Astrocyte (in vitro differentiated cells and primary cell): Measurements from ENCODE around the gene NCF2. TPM values are rescaled to one million over a fixed set of nuclear protein-coding genes. Genes with fewer than 3 reads are reported as not detected.

Experiments
- DNase-seq: peaks from one replicate; pipeline ENCODE4 v3.0.0-alpha.2; 2010; ENCODE audit warnings: low read depth
- FAIRE-seq: peaks from 2 replicates; lab custom pipeline; 2011; peaks lifted over from hg19 to GRCh38; lab: Jason Lieb, UNC
- H2AFZ ChIP-seq: 2 replicates; pipeline ENCODE4 v1.6.0; 2012; ENCODE audit warnings: low read depth, low read length, inconsistent platforms
- H3K27ac ChIP-seq: 2 replicates; pipeline ENCODE4 v1.5.1; 2011; ENCODE audit warnings: low read depth, low read length, inconsistent platforms
- H3K27me3 ChIP-seq: 2 replicates; pipeline ENCODE4 v1.6.0; 2011; ENCODE audit warnings: low read length, inconsistent platforms; ENCODE audit not compliant: insufficient read depth
- H3K36me3 ChIP-seq: 2 replicates; pipeline ENCODE4 v1.5.1; 2011; ENCODE audit warnings: low read length, inconsistent platforms; ENCODE audit not compliant: insufficient read depth
- H3K4me1 ChIP-seq: 2 replicates; pipeline ENCODE4 v1.5.1; 2011; ENCODE audit warnings: low read length, inconsistent platforms; ENCODE audit not compliant: insufficient read depth
- H3K4me2 ChIP-seq: 2 replicates; pipeline ENCODE4 v1.6.0; 2012; ENCODE audit warnings: low read length, inconsistent platforms
- H3K4me3 ChIP-seq: 2 replicates; pipeline ENCODE4 v1.5.1; 2011; ENCODE audit warnings: low read depth, mild to moderate bottlenecking, low read length, inconsistent platforms; ENCODE audit not compliant: insufficient read depth
- H3K79me2 ChIP-seq: 2 replicates; pipeline ENCODE4 v1.6.0; 2012; ENCODE audit warnings: mild to moderate bottlenecking, low read length, inconsistent platforms; ENCODE audit not compliant: insufficient read depth
- H3K9ac ChIP-seq: 2 replicates; pipeline ENCODE4 v1.6.0; 2012; ENCODE audit warnings: mild to moderate bottlenecking, low read length, inconsistent platforms
- H3K9me3 ChIP-seq: 2 replicates; pipeline ENCODE4 v1.5.1; 2012; ENCODE audit warnings: low read depth, mild to moderate bottlenecking, low read length, inconsistent platforms; ENCODE audit not compliant: insufficient read depth
- H4K20me1 ChIP-seq: 2 replicates; pipeline ENCODE4 v1.6.0; 2012; ENCODE audit warnings: low read length, inconsistent platforms; ENCODE audit not compliant: insufficient read depth
- H3K27ac Mint-ChIP-seq: one replicate; pipeline ENCODE4 v1.8.0; 2021; ENCODE audit warnings: mild to moderate bottlenecking, mixed read lengths; ENCODE audit not compliant: unreplicated experiment
- H3K27me3 Mint-ChIP-seq: one replicate; pipeline ENCODE4 v1.8.0; 2021; ENCODE audit warnings: low read depth, mixed read lengths; ENCODE audit not compliant: unreplicated experiment
- H3K36me3 Mint-ChIP-seq: one replicate; pipeline ENCODE4 v1.8.0; 2021; ENCODE audit warnings: low read depth, mixed read lengths; ENCODE audit not compliant: unreplicated experiment
- H3K4me1 Mint-ChIP-seq: one replicate; pipeline ENCODE4 v1.8.0; 2021; ENCODE audit warnings: low read depth, mixed read lengths; ENCODE audit not compliant: unreplicated experiment
- H3K4me3 Mint-ChIP-seq: one replicate; pipeline ENCODE4 v1.8.0; 2021; ENCODE audit warnings: mild to moderate bottlenecking, moderate library complexity, mixed read lengths; ENCODE audit not compliant: unreplicated experiment
- H3K9me3 Mint-ChIP-seq: one replicate; pipeline ENCODE4 v1.8.0; 2021; ENCODE audit warnings: mild to moderate bottlenecking, mixed read lengths; ENCODE audit not compliant: unreplicated experiment
- EZH2 ChIP-seq: IDR thresholded peaks from 2 replicates; pipeline ENCODE4 v1.6.1; 2012; ENCODE audit warnings: mild to moderate bottlenecking, low read length, inconsistent platforms; ENCODE audit not compliant: insufficient read depth
- total RNA-seq: library from RNA; stranded (reverse); gene quantifications from 2 replicates; pipeline ENCODE4 v1.2.1, GENCODE V29; 2021
- TF ChIP-seq, protein P1 (sequence below): IDR thresholded peaks from 2 replicates; pipeline ENCODE4 v1.5.1; 2011; ENCODE audit warnings: low read depth, mild to moderate bottlenecking, inconsistent platforms, low read length, moderate library complexity; ENCODE audit not compliant: insufficient read depth

The NCF2 gene
- total RNA-seq, 1 donor from 2014 or later: 4.3 TPM

DNA sequence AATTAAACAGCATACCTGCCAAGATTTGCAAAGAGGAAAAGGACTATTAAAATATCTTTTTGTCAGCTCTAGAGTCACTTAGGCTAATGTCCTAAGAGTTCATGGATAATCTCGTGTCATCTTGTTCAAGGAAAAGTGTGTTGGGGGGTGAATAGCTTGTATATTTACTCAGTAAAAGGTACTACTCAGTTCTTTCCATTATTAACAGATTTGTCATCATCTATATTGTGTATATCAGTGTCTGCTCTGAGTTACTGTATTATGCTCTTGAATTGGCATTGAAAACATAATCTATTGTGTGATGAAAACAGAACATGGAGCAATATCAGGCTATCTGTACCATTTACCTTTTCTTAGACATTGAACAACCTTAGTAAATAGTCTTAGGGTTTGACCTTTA, 76.0 kb downstream of the NCF2 start:
- Histone ChIP-seq H3K27me3 (no peaks in the 10 kb centered on the region), H3K4me1 (peaks cover 6% of the 10 kb centered on the region), H4K20me1 (peaks cover 10% of the 10 kb centered on the region), H2AFZ (no peak overlapping the region), H3K4me3 (no peak overlapping the region), H3K9ac (no peak overlapping the region), H3K36me3 (peaks cover 5% of the 10 kb centered on the region), H3K9me3 (no peaks in the 10 kb centered on the region), H3K4me2 (peak overlapping the region; percentile 70), H3K27ac (peak overlapping the region; percentile 38), H3K79me2 (peaks cover 23% of the 10 kb centered on the region)
- no peak for TF ChIP-seq EZH2
- TF ChIP-seq, protein P1, sequence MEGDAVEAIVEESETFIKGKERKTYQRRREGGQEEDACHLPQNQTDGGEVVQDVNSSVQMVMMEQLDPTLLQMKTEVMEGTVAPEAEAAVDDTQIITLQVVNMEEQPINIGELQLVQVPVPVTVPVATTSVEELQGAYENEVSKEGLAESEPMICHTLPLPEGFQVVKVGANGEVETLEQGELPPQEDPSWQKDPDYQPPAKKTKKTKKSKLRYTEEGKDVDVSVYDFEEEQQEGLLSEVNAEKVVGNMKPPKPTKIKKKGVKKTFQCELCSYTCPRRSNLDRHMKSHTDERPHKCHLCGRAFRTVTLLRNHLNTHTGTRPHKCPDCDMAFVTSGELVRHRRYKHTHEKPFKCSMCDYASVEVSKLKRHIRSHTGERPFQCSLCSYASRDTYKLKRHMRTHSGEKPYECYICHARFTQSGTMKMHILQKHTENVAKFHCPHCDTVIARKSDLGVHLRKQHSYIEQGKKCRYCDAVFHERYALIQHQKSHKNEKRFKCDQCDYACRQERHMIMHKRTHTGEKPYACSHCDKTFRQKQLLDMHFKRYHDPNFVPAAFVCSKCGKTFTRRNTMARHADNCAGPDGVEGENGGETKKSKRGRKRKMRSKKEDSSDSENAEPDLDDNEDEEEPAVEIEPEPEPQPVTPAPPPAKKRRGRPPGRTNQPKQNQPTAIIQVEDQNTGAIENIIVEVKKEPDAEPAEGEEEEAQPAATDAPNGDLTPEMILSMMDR: no peak
- H3K27ac Mint-ChIP-seq: no peak overlapping the region
- H3K27me3 Mint-ChIP-seq: no peaks in the 10 kb centered on the region
- DNase-seq: no peak
- peaks cover 9% of the 10 kb centered on the region for H3K4me1 Mint-ChIP-seq
- no peaks in the 10 kb centered on the region for H3K9me3 Mint-ChIP-seq
- no peak overlapping the region for H3K4me3 Mint-ChIP-seq
- no peaks in the 10 kb centered on the region for H3K36me3 Mint-ChIP-seq
- FAIRE-seq: no peak

DNA sequence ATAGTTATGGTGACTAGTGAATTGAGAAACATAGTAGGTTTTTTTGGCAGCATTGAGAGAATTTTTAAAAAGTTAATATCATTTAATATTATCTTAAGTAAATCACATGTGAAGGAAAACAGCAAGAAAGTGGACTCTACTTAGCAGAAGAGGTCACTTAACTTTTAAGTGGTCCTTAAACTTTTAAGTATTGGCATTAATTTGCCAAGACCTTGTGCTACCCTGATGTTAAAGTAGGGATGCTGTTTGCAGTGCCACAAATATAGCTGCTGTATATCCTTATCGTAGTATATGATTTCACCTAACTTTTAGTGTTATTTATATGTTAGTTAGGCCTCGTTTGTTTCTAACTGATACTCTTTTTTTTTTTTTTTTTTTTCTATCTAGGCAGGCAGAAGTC, 77.8 kb downstream of the NCF2 start:
- no peaks in the 10 kb centered on the region for H3K9me3 ChIP-seq
- peaks cover 9% of the 10 kb centered on the region for H3K4me1 Mint-ChIP-seq
- TF ChIP-seq EZH2: no peak
- TF ChIP-seq, protein P1: no peak
- H3K27ac Mint-ChIP-seq: no peak overlapping the region
- peaks cover 6% of the 10 kb centered on the region for H3K4me1 ChIP-seq
- peaks cover 13% of the 10 kb centered on the region for H4K20me1 ChIP-seq
- no peak overlapping the region for H3K27ac ChIP-seq
- no peak overlapping the region for H3K4me3 Mint-ChIP-seq
- FAIRE-seq (no peak), DNase-seq (no peak)
- peaks cover 40% of the 10 kb centered on the region for H3K79me2 ChIP-seq
- no peak overlapping the region for H3K4me3 ChIP-seq
- H2AFZ ChIP-seq: no peak overlapping the region
- H3K36me3 Mint-ChIP-seq: no peaks in the 10 kb centered on the region
- H3K4me2 ChIP-seq: no peak overlapping the region
- H3K27me3 Mint-ChIP-seq: no peaks in the 10 kb centered on the region
- H3K27me3 ChIP-seq: no peaks in the 10 kb centered on the region
- H3K9ac ChIP-seq: no peak overlapping the region
- H3K9me3 Mint-ChIP-seq: no peaks in the 10 kb centered on the region
- H3K36me3 ChIP-seq: peaks cover 2% of the 10 kb centered on the region

DNA sequence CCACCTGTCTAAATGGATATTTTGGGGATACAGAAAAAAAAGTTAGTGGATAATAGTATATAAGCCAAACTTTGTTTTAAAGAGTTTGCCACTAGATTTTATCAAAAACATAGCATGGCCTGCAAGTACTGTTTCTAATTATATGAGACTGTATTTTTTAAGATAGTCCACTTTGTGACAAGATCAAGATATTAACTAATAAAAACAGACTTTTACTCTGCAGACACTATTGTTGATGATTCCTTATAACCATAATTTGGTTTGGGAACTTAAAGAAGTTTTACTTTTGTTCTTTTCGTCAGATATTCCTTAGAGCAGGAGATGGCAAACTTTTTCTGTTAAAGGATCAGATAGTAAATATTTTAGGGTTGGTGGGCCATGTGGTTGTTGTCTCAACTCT, 81.6 kb downstream of the NCF2 start:
- H3K27ac ChIP-seq: no peak overlapping the region
- H3K36me3 ChIP-seq: no peaks in the 10 kb centered on the region
- DNase-seq (no peak), FAIRE-seq (no peak)
- no peak overlapping the region for H3K4me2 ChIP-seq
- no peaks in the 10 kb centered on the region for H3K4me1 ChIP-seq
- H3K4me1 Mint-ChIP-seq: no peaks in the 10 kb centered on the region
- H3K4me3 ChIP-seq: no peak overlapping the region
- no peaks in the 10 kb centered on the region for H3K27me3 ChIP-seq
- no peak overlapping the region for H3K4me3 Mint-ChIP-seq
- peaks cover 32% of the 10 kb centered on the region for H4K20me1 ChIP-seq
- H3K79me2 ChIP-seq: peaks cover 74% of the 10 kb centered on the region
- H3K9me3 Mint-ChIP-seq: no peaks in the 10 kb centered on the region
- no peak overlapping the region for H2AFZ ChIP-seq
- no peaks in the 10 kb centered on the region for H3K9me3 ChIP-seq
- H3K27me3 Mint-ChIP-seq: no peaks in the 10 kb centered on the region
- H3K36me3 Mint-ChIP-seq: no peaks in the 10 kb centered on the region
- no peak overlapping the region for H3K27ac Mint-ChIP-seq
- TF ChIP-seq, protein P1: no peak
- TF ChIP-seq EZH2: no peak
- H3K9ac ChIP-seq: no peak overlapping the region
